GM03348 (cell line): ENCODE data around the gene TMEM100.

Experiments
- DNase-seq: peaks from one replicate; pipeline ENCODE4 v3.0.0; 2012; ENCODE audit warnings: low spot score

Gene TMEM100

GRCh38 chr17:55717898-55718735 lies 4.5 kb downstream of the TMEM100 start:
- peak; percentile 60 for DNase-seq

- DNase-seq, result no peak
These were observed 5.2 kb downstream of the TMEM100 start for GRCh38 chr17:55717432-55717831.

GRCh38 chr17:55710829-55711496 lies 11.7 kb downstream of the TMEM100 start:
- DNase-seq, result no peak

DNA sequence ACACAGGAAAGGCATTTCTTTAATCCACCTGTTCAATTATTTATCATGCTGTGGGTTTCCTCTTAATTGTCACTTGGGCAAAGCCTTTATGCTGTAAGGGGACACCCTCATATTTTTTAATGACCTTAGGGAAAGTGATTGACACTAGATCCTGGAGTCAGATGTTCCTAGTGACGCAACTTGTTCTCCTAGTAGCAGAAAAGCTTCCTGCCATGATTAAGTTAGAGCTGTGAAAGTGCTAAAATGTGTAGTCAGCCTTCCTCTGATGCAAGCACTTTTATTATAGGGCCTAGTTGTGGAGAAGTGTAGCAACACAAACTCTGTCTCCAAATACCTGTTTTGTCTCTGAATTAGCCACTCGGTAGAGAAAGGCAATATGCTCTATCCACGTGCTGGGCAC lies 12.3 kb downstream of the TMEM100 start:
- no peak for DNase-seq

- no peak for DNase-seq
These were observed 12.7 kb downstream of the TMEM100 start for GRCh38 chr17:55709984-55710383.

GRCh38 chr17:55709440-55709839 lies 13.2 kb downstream of the TMEM100 start:
- DNase-seq, result no peak

- no peak for DNase-seq
These were observed 14.3 kb downstream of the TMEM100 start for GRCh38 chr17:55708175-55708974.

DNA sequence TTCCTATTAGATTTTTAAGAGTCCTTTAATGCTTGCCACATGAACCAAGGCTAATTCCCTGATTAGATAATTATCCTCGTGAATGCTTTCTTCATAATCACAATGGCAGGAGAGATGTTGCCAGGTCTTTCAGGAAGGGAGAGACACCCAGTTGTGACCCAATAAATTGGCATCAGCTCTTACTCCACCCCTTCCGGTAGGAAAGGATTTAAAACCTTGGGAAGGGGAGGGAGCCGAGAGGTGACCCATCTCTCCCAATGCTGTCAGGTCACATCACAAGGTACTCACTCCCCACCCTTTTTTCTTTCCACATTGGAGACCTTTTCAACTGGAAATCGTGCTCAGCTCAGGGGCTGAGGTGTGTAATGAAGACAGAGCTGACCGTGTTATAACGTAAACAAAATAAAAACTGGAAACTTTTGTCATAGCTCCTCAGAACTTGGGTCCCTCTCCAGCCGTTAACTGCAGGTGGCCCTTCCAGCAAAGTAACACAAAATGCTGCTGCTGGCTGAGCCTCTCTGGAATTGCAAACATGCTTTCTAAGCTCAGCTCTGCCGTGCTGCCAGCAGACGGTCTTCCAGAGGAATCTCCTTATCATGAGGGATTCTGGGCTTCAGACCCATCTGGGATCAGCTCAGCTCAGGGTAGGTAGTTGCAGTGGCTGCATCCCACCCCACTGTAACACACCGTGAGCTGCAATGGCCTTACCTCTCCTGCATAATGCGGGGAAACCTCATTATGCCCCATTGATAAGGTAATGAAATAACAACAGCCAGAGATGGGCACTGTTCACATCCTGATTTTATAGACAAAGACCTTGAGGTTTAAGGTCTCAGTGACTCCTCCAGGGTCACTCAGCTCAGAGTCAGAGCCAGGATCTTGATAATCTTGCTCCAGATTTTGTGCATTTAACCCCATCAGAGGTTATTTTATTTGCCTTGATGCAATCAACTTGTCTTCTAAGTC lies 15.6 kb downstream of the TMEM100 start:
- DNase-seq, result no peak

DNA sequence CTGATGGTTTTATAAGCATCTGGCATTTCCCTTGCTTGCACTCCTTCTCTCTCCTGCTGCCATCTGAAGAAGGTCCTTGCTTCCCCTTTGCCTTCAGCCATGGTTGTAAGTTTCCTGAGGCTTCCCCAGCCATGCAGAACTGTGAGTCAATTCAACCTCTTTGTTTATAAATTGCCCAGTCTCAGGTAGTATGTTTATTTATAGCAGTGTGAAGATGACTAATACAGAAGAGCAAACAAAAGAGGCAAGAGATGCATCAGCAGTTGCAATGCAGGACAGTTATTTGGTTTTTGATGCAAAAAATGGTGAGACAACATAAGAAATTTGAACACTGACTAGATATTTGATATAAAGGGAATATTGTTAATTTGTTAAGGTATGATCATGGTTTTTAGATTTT lies 16.8 kb downstream of the TMEM100 start:
- DNase-seq, result no peak

- DNase-seq, result no peak
These were observed 18.3 kb downstream of the TMEM100 start for GRCh38 chr17:55704401-55704800.

GRCh38 chr17:55702150-55702549 lies 20.5 kb downstream of the TMEM100 start:
- no peak for DNase-seq

DNA sequence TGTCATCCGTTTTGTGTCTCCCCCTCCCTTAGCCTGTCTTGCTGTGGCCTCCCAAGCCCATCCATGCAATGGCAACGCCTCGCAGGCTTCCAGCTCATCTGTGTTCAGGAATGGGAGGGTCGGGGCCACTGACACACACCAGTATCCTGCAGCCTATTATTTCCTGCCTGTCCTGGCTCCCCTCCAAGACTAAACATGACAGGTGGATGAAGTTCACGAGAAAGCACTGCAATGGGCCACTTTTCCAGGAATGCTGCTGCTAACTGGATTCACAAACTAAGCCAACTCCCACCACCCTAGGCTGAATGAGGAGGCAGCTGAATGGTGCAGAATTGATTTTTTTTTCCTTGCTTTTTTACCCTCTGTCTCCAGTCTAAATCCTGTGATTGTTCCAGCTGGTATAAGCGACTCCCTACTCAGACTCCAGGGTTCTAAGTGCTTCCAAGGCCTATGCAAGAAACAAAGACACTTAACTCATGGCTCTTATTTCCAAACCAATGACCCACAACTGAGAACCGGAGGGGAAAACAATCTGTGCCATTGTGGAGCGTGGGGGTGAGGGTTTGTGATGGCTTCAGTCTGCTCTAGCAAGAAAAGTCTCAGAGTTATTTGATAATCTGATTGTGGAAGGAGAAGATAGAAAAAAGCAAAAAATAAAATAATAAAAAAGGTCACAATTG lies 23.3 kb downstream of the TMEM100 start:
- DNase-seq, result no peak

- no peak for DNase-seq
These were observed 28.3 kb downstream of the TMEM100 start for GRCh38 chr17:55694286-55694910.

DNA sequence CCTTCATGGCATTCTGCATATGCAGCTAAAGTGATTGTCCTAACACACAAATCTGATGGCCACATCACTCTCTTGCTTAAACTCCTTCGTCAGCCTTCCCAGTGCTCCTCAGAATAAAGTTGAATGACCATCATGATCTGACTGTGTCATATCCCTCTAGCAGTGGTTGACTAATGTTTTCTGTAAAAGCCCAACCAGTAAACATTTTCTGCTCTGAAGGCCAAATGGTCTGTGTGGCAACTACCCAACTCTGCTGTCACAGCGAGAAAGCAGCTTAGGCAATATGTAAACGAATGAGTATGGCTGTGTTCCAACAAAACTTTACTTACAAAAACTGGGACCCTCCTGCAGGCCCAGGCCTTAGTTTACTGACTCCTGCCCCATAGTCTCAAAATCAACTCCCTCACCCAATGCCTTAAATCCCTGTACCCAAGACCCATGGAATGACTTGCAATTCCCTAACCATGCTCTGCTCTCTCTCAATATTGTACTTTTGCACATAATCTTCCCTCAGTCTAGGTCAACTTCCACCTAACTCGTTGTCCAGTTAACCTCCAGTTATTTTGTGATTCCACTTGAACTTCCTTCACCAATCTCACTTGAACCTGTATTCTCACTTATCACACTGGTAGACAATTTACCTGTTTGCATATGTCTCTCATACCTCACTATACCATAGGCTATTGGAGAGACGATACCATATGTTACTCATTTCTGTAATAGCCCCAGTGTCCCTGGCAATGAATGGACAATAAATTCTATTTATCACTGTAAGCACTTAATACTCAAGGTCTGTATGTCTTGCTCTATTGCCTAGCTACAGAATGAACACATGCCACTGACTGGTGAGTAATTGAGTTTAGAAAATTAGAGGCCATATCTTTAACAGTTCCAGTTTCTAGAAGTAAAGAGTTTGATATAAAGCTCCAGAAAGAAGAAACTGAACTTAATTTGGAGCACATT lies 29.1 kb downstream of the TMEM100 start:
- no peak for DNase-seq

DNA sequence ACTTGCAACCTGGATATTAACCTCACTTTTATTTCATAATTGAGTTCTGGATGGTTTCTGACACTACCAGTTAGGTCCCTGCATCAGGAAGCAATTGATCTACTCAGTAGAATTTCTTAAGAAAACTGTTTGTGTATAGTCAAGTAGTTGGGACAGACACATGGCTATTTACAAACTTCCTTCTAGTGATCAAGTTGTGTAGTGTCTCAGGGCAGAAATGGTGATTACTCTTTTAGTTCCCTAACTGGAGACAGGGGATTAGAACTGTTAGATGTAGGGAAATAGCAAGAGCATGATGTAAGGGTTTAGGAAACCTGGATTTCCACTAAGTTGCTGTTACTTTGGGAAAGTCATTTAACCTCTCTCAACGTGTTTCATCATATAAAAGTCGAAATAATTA lies 30.4 kb downstream of the TMEM100 start:
- DNase-seq, result no peak

GRCh38 chr17:55691666-55692065 lies 31.0 kb downstream of the TMEM100 start:
- DNase-seq, result no peak

DNA sequence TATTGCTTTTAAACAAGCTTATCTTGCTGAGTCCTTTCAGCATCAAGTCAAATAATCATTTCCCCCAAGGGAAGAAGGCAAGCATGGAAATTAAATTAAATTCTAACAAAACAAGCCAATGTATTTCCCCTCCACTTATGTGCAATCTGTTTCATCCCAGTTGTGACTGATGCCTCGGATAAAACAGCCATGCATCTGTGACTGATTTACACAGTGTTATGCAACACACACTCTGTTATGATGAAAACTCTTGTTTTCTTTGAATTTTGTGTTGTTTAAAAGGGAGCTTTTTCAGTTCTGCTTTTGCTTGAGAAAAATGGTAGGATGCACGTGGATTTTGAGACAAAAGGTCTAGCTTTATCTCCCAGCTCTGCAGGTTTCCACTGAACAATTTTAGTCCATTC lies 32.6 kb downstream of the TMEM100 start:
- DNase-seq, result peak; percentile 8

DNA sequence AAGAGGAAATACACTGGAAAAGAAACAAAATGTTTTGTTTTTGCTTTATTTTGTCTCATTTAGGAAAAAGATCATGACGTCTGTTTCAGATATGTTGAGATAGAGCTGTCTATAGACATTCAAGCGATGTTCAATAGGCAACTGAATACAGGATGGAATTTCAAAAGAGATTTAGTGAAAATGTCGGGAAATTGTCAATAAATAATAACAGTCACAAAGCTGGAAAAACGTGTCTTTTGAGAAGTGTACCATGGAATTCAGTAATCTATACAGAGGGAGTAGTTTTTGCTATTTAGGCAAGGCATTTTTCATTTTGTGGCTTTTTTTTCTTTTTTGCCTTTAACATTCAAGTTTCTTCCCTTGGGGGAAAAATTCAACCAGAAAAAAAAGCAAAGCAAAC lies 33.0 kb downstream of the TMEM100 start:
- DNase-seq, result no peak

DNA sequence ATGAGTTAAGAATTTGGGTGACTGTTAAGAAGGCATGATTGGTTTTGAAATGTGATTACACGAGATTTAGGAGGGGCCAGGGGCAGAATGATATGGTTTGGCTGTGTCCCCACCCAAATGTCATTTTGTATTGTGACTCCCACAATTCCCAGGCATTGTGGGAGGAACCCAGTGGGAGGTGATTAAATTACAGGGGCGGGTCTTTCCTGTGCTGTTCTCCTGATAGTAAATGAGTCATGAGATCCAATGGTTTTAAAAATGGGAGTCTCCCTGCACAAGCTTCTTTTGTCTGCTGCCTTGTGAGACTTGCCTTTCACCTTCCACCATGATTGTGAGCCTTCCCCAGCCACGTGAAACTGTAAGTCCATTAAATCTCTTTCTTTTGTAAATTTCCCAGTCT lies 34.6 kb downstream of the TMEM100 start:
- no peak for DNase-seq
